ENCODE data around the gene HEPN1.

HEPN1 gene

DNA sequence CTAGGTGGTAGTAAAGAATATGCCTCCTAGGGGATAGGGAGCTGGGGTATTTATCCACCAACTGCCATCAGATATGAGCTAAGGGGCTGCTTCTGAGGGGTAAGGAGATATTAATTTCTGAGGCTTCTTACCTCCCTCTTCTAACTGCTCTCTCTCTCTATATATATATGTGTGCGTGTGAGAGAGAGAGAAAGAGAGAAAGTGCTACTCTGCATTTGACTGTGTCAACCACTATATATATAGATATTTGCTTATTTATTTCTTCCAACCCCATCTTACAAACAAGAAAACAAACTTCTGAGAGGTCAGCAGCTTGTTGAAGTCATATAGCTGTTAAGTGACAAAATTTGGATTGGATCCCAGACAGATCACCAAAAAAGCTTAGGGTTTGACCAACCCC is 22.7 kb downstream of the HEPN1 start:
- Histone ChIP-seq H3K9me3 (ENCODE audit: control insufficient read depth in 2 of 2, low read length in 2 of 2) (no peaks in the 10 kb centered on the region), H3K27ac (ENCODE audit: low read depth in 2 of 2, low read length in 2 of 2) (no peak overlapping the region), H3K9ac (ENCODE audit: low read depth in 1 of 2, low read length in 2 of 2) (no peak overlapping the region), H3K4me3 (ENCODE audit: low read length in 2 of 2) (no peak overlapping the region), H3K4me1 (ENCODE audit: control insufficient read depth in 2 of 2, insufficient read depth in 2 of 2, low read length in 2 of 2) (no peaks in the 10 kb centered on the region), H3K27me3 (ENCODE audit: control insufficient read depth in 2 of 2, insufficient read depth in 2 of 2, low read length in 2 of 2) (no peaks in the 10 kb centered on the region), H3K36me3 (ENCODE audit: control insufficient read depth in 2 of 2, insufficient read depth in 2 of 2, low read length in 2 of 2) (no peaks in the 10 kb centered on the region)

- H3K27me3 ChIP-seq (ENCODE audit: control insufficient read depth in 2 of 2, insufficient read depth in 2 of 2, low read length in 2 of 2), result no peaks in the 10 kb centered on the region
- no peaks in the 10 kb centered on the region for H3K36me3 ChIP-seq (ENCODE audit: control insufficient read depth in 2 of 2, insufficient read depth in 2 of 2, low read length in 2 of 2)
- H3K4me3 ChIP-seq (ENCODE audit: low read length in 2 of 2), result no peak overlapping the region
- no peaks in the 10 kb centered on the region for H3K9me3 ChIP-seq (ENCODE audit: control insufficient read depth in 2 of 2, low read length in 2 of 2)
- no peak overlapping the region for H3K9ac ChIP-seq (ENCODE audit: low read depth in 1 of 2, low read length in 2 of 2)
- no peaks in the 10 kb centered on the region for H3K4me1 ChIP-seq (ENCODE audit: control insufficient read depth in 2 of 2, insufficient read depth in 2 of 2, low read length in 2 of 2)
- no peak overlapping the region for H3K27ac ChIP-seq (ENCODE audit: low read depth in 2 of 2, low read length in 2 of 2)
Observed at GRCh38 chr11:124942466-124943253, 23.6 kb downstream of the HEPN1 start.

DNA sequence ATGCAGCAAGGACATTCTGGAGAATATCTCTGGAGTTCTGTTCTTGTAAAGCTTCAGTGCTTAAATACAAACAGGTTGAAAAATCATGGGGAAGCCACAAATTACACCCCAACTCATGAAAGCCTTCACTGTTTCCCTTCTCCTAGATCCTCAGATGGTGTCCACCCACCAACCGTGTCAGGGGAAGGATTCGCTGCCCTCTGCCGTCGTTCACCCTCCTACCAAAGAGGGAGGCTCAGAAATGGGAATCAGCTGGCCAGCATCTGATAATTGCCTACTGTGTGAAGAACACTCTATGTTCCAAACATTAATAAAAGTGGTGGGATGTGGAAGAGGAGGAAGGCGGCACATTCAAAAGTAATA is 24.2 kb downstream of the HEPN1 start:
- no peaks in the 10 kb centered on the region for H3K27me3 ChIP-seq (ENCODE audit: control insufficient read depth in 2 of 2, insufficient read depth in 2 of 2, low read length in 2 of 2)
- H3K4me3 ChIP-seq (ENCODE audit: low read length in 2 of 2), result no peak overlapping the region
- H3K27ac ChIP-seq (ENCODE audit: low read depth in 2 of 2, low read length in 2 of 2), result no peak overlapping the region
- no peaks in the 10 kb centered on the region for H3K4me1 ChIP-seq (ENCODE audit: control insufficient read depth in 2 of 2, insufficient read depth in 2 of 2, low read length in 2 of 2)
- H3K9me3 ChIP-seq (ENCODE audit: control insufficient read depth in 2 of 2, low read length in 2 of 2), result no peaks in the 10 kb centered on the region
- no peak overlapping the region for H3K9ac ChIP-seq (ENCODE audit: low read depth in 1 of 2, low read length in 2 of 2)
- H3K36me3 ChIP-seq (ENCODE audit: control insufficient read depth in 2 of 2, insufficient read depth in 2 of 2, low read length in 2 of 2), result no peaks in the 10 kb centered on the region

GRCh38 chr11:124943741-124944140 is 24.7 kb downstream of the HEPN1 start:
- H3K36me3 ChIP-seq (ENCODE audit: control insufficient read depth in 2 of 2, insufficient read depth in 2 of 2, low read length in 2 of 2), result no peaks in the 10 kb centered on the region
- H3K27ac ChIP-seq (ENCODE audit: low read depth in 2 of 2, low read length in 2 of 2), result no peak overlapping the region
- H3K9ac ChIP-seq (ENCODE audit: low read depth in 1 of 2, low read length in 2 of 2), result no peak overlapping the region
- H3K4me3 ChIP-seq (ENCODE audit: low read length in 2 of 2), result no peak overlapping the region
- H3K4me1 ChIP-seq (ENCODE audit: control insufficient read depth in 2 of 2, insufficient read depth in 2 of 2, low read length in 2 of 2), result no peaks in the 10 kb centered on the region
- H3K9me3 ChIP-seq (ENCODE audit: control insufficient read depth in 2 of 2, low read length in 2 of 2), result no peaks in the 10 kb centered on the region
- H3K27me3 ChIP-seq (ENCODE audit: control insufficient read depth in 2 of 2, insufficient read depth in 2 of 2, low read length in 2 of 2), result no peaks in the 10 kb centered on the region

- H3K27ac ChIP-seq (ENCODE audit: low read depth in 2 of 2, low read length in 2 of 2), result no peak overlapping the region
- H3K27me3 ChIP-seq (ENCODE audit: control insufficient read depth in 2 of 2, insufficient read depth in 2 of 2, low read length in 2 of 2), result no peaks in the 10 kb centered on the region
- H3K4me1 ChIP-seq (ENCODE audit: control insufficient read depth in 2 of 2, insufficient read depth in 2 of 2, low read length in 2 of 2), result no peaks in the 10 kb centered on the region
- H3K4me3 ChIP-seq (ENCODE audit: low read length in 2 of 2), result no peak overlapping the region
- no peaks in the 10 kb centered on the region for H3K9me3 ChIP-seq (ENCODE audit: control insufficient read depth in 2 of 2, low read length in 2 of 2)
- H3K36me3 ChIP-seq (ENCODE audit: control insufficient read depth in 2 of 2, insufficient read depth in 2 of 2, low read length in 2 of 2), result no peaks in the 10 kb centered on the region
- no peak overlapping the region for H3K9ac ChIP-seq (ENCODE audit: low read depth in 1 of 2, low read length in 2 of 2)
Observed at GRCh38 chr11:124944565-124944964, 25.5 kb downstream of the HEPN1 start.

DNA sequence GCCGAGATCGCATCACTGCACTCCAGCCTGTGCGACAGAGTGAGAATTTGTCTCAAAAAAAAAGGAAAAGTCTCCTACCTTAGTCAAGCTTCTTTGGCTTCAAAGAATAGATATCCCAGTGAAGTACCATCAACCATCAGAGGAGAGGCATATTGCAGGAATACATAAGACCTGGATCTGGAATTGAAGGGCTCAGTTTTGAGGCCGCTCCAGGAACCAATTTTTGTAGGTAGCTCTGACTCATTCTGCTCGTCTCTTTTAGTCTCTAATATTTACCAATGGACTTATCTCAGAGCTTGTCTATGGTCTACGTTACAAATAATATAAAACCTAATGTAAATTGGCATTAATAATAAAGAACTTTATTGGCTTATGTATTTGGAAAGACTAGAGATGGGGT is 26.8 kb downstream of the HEPN1 start:
- Histone ChIP-seq H3K27ac (ENCODE audit: low read depth in 2 of 2, low read length in 2 of 2) (no peak overlapping the region), H3K9ac (ENCODE audit: low read depth in 1 of 2, low read length in 2 of 2) (no peak overlapping the region), H3K9me3 (ENCODE audit: control insufficient read depth in 2 of 2, low read length in 2 of 2) (no peaks in the 10 kb centered on the region), H3K4me3 (ENCODE audit: low read length in 2 of 2) (no peak overlapping the region), H3K27me3 (ENCODE audit: control insufficient read depth in 2 of 2, insufficient read depth in 2 of 2, low read length in 2 of 2) (no peaks in the 10 kb centered on the region), H3K36me3 (ENCODE audit: control insufficient read depth in 2 of 2, insufficient read depth in 2 of 2, low read length in 2 of 2) (no peaks in the 10 kb centered on the region), H3K4me1 (ENCODE audit: control insufficient read depth in 2 of 2, insufficient read depth in 2 of 2, low read length in 2 of 2) (no peaks in the 10 kb centered on the region)

DNA sequence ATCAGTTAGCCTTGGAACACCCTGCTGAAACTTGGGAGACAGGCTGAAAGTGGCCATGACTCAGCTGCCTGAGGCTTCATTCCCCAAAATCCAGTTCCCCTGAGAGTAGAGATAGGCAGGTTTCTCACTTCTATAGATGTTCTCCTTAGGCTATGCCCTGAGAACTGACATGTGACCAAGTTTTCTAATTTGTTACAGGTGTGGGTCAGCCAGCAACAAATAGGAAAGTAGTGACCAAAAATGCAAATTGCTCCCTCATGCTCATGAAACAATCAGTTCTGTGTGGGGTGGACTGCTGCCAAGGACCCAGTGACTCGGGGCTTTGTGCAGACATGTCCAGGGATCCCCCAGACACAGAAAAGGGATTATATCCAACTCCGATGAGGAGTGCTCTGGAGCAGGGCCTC is 27.7 kb downstream of the HEPN1 start:
- no peak overlapping the region for H3K9ac ChIP-seq (ENCODE audit: low read depth in 1 of 2, low read length in 2 of 2)
- H3K4me3 ChIP-seq (ENCODE audit: low read length in 2 of 2), result no peak overlapping the region
- no peaks in the 10 kb centered on the region for H3K36me3 ChIP-seq (ENCODE audit: control insufficient read depth in 2 of 2, insufficient read depth in 2 of 2, low read length in 2 of 2)
- H3K4me1 ChIP-seq (ENCODE audit: control insufficient read depth in 2 of 2, insufficient read depth in 2 of 2, low read length in 2 of 2), result no peaks in the 10 kb centered on the region
- H3K9me3 ChIP-seq (ENCODE audit: control insufficient read depth in 2 of 2, low read length in 2 of 2), result no peaks in the 10 kb centered on the region
- H3K27me3 ChIP-seq (ENCODE audit: control insufficient read depth in 2 of 2, insufficient read depth in 2 of 2, low read length in 2 of 2), result no peaks in the 10 kb centered on the region
- no peak overlapping the region for H3K27ac ChIP-seq (ENCODE audit: low read depth in 2 of 2, low read length in 2 of 2)

GRCh38 chr11:124950601-124951330 is 31.7 kb downstream of the HEPN1 start:
- Histone ChIP-seq H3K36me3 (ENCODE audit: control insufficient read depth in 2 of 2, insufficient read depth in 2 of 2, low read length in 2 of 2) (no peaks in the 10 kb centered on the region), H3K9ac (ENCODE audit: low read depth in 1 of 2, low read length in 2 of 2) (no peak overlapping the region), H3K4me1 (ENCODE audit: control insufficient read depth in 2 of 2, insufficient read depth in 2 of 2, low read length in 2 of 2) (peaks cover 8 to 10% of the 10 kb centered on the region in 2 donors), H3K9me3 (ENCODE audit: control insufficient read depth in 2 of 2, low read length in 2 of 2) (no peaks in the 10 kb centered on the region), H3K4me3 (ENCODE audit: low read length in 2 of 2) (no peak overlapping the region), H3K27me3 (ENCODE audit: control insufficient read depth in 2 of 2, insufficient read depth in 2 of 2, low read length in 2 of 2) (no peaks in the 10 kb centered on the region), H3K27ac (ENCODE audit: low read depth in 2 of 2, low read length in 2 of 2) (no peak overlapping the region)

DNA sequence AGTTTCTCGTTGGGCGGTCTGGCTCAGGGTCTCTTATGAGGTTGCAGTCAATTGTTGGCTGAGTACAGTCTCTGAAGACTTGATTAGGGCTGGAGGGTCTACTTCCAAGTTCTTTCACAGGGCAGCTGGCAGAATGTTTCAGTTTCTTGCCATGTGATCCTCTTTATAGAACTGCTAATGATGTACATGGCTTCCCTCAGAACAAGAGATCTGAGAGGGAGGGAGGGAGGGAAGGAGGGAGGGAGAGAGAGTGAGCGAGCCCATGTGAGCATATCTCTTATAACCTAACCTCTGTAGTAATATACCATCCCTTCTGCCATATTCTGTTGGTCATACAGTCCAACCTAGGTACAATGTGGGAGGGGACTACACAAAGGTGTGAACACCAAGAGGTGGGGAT is 32.3 kb downstream of the HEPN1 start:
- no peaks in the 10 kb centered on the region for H3K27me3 ChIP-seq (ENCODE audit: control insufficient read depth in 2 of 2, insufficient read depth in 2 of 2, low read length in 2 of 2)
- no peaks in the 10 kb centered on the region for H3K9me3 ChIP-seq (ENCODE audit: control insufficient read depth in 2 of 2, low read length in 2 of 2)
- no peak overlapping the region for H3K9ac ChIP-seq (ENCODE audit: low read depth in 1 of 2, low read length in 2 of 2)
- no peak overlapping the region for H3K27ac ChIP-seq (ENCODE audit: low read depth in 2 of 2, low read length in 2 of 2)
- H3K4me3 ChIP-seq (ENCODE audit: low read length in 2 of 2), result no peak overlapping the region
- H3K36me3 ChIP-seq (ENCODE audit: control insufficient read depth in 2 of 2, insufficient read depth in 2 of 2, low read length in 2 of 2), result no peaks in the 10 kb centered on the region
- peaks cover 8 to 10% of the 10 kb centered on the region in 2 donors for H3K4me1 ChIP-seq (ENCODE audit: control insufficient read depth in 2 of 2, insufficient read depth in 2 of 2, low read length in 2 of 2)

- Histone ChIP-seq H3K9me3 (ENCODE audit: control insufficient read depth in 2 of 2, low read length in 2 of 2) (no peaks in the 10 kb centered on the region), H3K4me1 (ENCODE audit: control insufficient read depth in 2 of 2, insufficient read depth in 2 of 2, low read length in 2 of 2) (peaks cover 8 to 10% of the 10 kb centered on the region in 2 donors), H3K27me3 (ENCODE audit: control insufficient read depth in 2 of 2, insufficient read depth in 2 of 2, low read length in 2 of 2) (no peaks in the 10 kb centered on the region), H3K4me3 (ENCODE audit: low read length in 2 of 2) (peak within 1 kb of the TSS; percentile 93 to 97), H3K9ac (ENCODE audit: low read depth in 1 of 2, low read length in 2 of 2) (peak within 1 kb of the TSS; percentile 83 to 89), H3K27ac (ENCODE audit: low read depth in 2 of 2, low read length in 2 of 2) (peak within 1 kb of the TSS; percentile 78), H3K36me3 (ENCODE audit: control insufficient read depth in 2 of 2, insufficient read depth in 2 of 2, low read length in 2 of 2) (no peaks in the 10 kb centered on the region)
Observed at GRCh38 chr11:124953753-124954589, 34.9 kb downstream of the HEPN1 start, which contains the start of gene CCDC15. Gene CCDC15, plus strand, starts transcription at chr11:124954202. Its CDS starts 531 bp downstream, at chr11:124954733.

All from mucosa of rectum (tissue), 2 donors.